ENCODE results near the gene GK2. TPM values are rescaled to one million over a fixed set of nuclear protein-coding genes. Genes with fewer than 3 reads are reported as not detected.

Gene GK2
- total RNA-seq = not detected in 2 replicates

GRCh38 chr4:79408063-79408462 is at the start of gene GK2:
Gene GK2, minus strand, starts transcription at chr4:79408228. Its CDS starts 28 bp downstream, at chr4:79408200.

Other genes starting within 250 kb of the GK2 start
- gene NAA11, start 82.2 kb downstream of the GK2 start, total RNA-seq = not detected in 2 replicates

Measured in placental epithelial cell (primary cell).